WTC11 (cell line): Measurements from ENCODE around the gene CKB. TPM values are rescaled to one million over a fixed set of nuclear protein-coding genes. Genes with fewer than 3 reads are reported as not detected.

Experiments
- ATAC-seq: fragments of 200-7000 bp; cut with Tn5 transposase; 2 replicates; pipeline ENCODE4 v1.10.0; 2021; ENCODE audit warnings: mild to moderate bottlenecking, moderate library complexity
- CTCF ChIA-PET: fragments of 300-600 bp; sonication (Branson Sonifier 250); formaldehyde crosslinking; loops from one replicate; lab custom pipeline; 2021; ENCODE audit warnings: antibody characterized with exemption; lab: Charles Lee
- POLR2A ChIA-PET: fragments of 350-600 bp; sonication (Branson Sonifier 250); formaldehyde crosslinking; loops from one replicate; lab custom pipeline; 2021; ENCODE audit warnings: antibody characterized with exemption; lab: Charles Lee
- DNase-seq: peaks from one replicate; pipeline ENCODE4 v3.0.0; 2021; ENCODE audit warnings: low spot score
- H3K27ac Mint-ChIP-seq: 2 replicates; pipeline ENCODE4 v1.8.0; 2021; ENCODE audit warnings: mixed read lengths
- H3K27me3 Mint-ChIP-seq: 2 replicates; pipeline ENCODE4 v1.8.0; 2021; ENCODE audit warnings: low read depth, mild to moderate bottlenecking, moderate library complexity, mixed read lengths
- H3K36me3 Mint-ChIP-seq: 2 replicates; pipeline ENCODE4 v1.8.0; 2021; ENCODE audit warnings: mixed read lengths
- H3K4me1 Mint-ChIP-seq: 2 replicates; pipeline ENCODE4 v1.8.0; 2022; ENCODE audit warnings: mixed read lengths
- H3K4me3 Mint-ChIP-seq: 2 replicates; pipeline ENCODE4 v1.8.0; 2021; ENCODE audit warnings: mild to moderate bottlenecking, moderate library complexity, mixed read lengths
- H3K9me3 Mint-ChIP-seq: 2 replicates; pipeline ENCODE4 v1.8.0; 2021; ENCODE audit warnings: mixed read lengths
- ATF2 ChIP-seq: sonication (generic); formaldehyde crosslinking; IDR thresholded peaks from 2 replicates; pipeline ENCODE4 v1.8.1; 2022; ENCODE audit warnings: low read depth, missing genetic modification reagents, borderline replicate concordance
- ERG ChIP-seq: fragments of 250-450 bp; sonication (Bioruptor Pico); IDR thresholded peaks from 2 replicates; pipeline ENCODE4 v1.8.0; 2021; ENCODE audit warnings: mild to moderate bottlenecking
- FOXJ3 ChIP-seq: sonication (generic); formaldehyde crosslinking; IDR thresholded peaks from 2 replicates; pipeline ENCODE4 v1.9.0; 2021; ENCODE audit warnings: missing genetic modification reagents, mild to moderate bottlenecking, borderline replicate concordance
- GRHL2 ChIP-seq: fragments of 250-450 bp; sonication (Bioruptor Pico); IDR thresholded peaks from 2 replicates; pipeline ENCODE4 v1.8.0; 2022; ENCODE audit warnings: mild to moderate bottlenecking, moderate library complexity; ENCODE audit not compliant: insufficient replicate concordance, severe bottlenecking
- JUN ChIP-seq: sonication (generic); formaldehyde crosslinking; IDR thresholded peaks from 2 replicates; pipeline ENCODE4 v1.8.0; 2023; ENCODE audit warnings: mild to moderate bottlenecking, missing genetic modification reagents
- NFE2L1 ChIP-seq: sonication (generic); formaldehyde crosslinking; IDR thresholded peaks from 2 replicates; pipeline ENCODE4 v1.8.1; 2023; ENCODE audit warnings: missing genetic modification reagents
- NR2C2 ChIP-seq: sonication (generic); formaldehyde crosslinking; IDR thresholded peaks from 2 replicates; pipeline ENCODE4 v1.8.0; 2022; ENCODE audit warnings: mild to moderate bottlenecking, missing genetic modification reagents
- RORB ChIP-seq: fragments of 250-450 bp; sonication (Bioruptor Pico); IDR thresholded peaks from 2 replicates; pipeline ENCODE4 v1.9.0; 2021; ENCODE audit warnings: mild to moderate bottlenecking
- SMAD4 ChIP-seq: sonication (generic); formaldehyde crosslinking; IDR thresholded peaks from 2 replicates; pipeline ENCODE4 v1.8.0; 2022; ENCODE audit warnings: mild to moderate bottlenecking, missing genetic modification reagents
- SOX15 ChIP-seq: fragments of 250-450 bp; sonication (Bioruptor Pico); IDR thresholded peaks from 2 replicates; pipeline ENCODE4 v1.9.0; 2021; ENCODE audit warnings: mild to moderate bottlenecking
- TEAD1 ChIP-seq: sonication (generic); formaldehyde crosslinking; IDR thresholded peaks from 2 replicates; pipeline ENCODE4 v1.8.0; 2022; ENCODE audit warnings: mild to moderate bottlenecking, missing genetic modification reagents
- TEAD4 ChIP-seq: sonication (generic); formaldehyde crosslinking; IDR thresholded peaks from 2 replicates; pipeline ENCODE4 v1.8.0; 2022; ENCODE audit warnings: mild to moderate bottlenecking, missing genetic modification reagents
- USF2 ChIP-seq: sonication (generic); formaldehyde crosslinking; IDR thresholded peaks from 2 replicates; pipeline ENCODE4 v1.8.1; 2023; ENCODE audit warnings: mild to moderate bottlenecking, missing genetic modification reagents, moderate library complexity
- ZMAT4 ChIP-seq: fragments of 250-450 bp; sonication (Bioruptor Pico); IDR thresholded peaks from 2 replicates; pipeline ENCODE4 v1.9.0; 2021; ENCODE audit warnings: mild to moderate bottlenecking
- ZNF219 ChIP-seq: sonication (generic); formaldehyde crosslinking; IDR thresholded peaks from 2 replicates; pipeline ENCODE4 v1.8.0; 2023; ENCODE audit warnings: missing genetic modification reagents, mild to moderate bottlenecking, borderline replicate concordance
- total RNA-seq: library from RNA; stranded (reverse); gene quantifications from 3 replicates; pipeline ENCODE4 v1.2.3, GENCODE V29; 2021
- TF ChIP-seq, protein P1 (sequence below): sonication (generic); formaldehyde crosslinking; IDR thresholded peaks from 2 replicates; pipeline ENCODE4 v1.8.1; 2023; ENCODE audit warnings: mild to moderate bottlenecking, missing genetic modification reagents, moderate library complexity
- TF ChIP-seq, protein P2 (sequence below): sonication (generic); formaldehyde crosslinking; IDR thresholded peaks from 2 replicates; pipeline ENCODE4 v1.8.1; 2023; ENCODE audit warnings: mild to moderate bottlenecking, missing genetic modification reagents
- TF ChIP-seq, protein P3 (sequence below): fragments of 250-450 bp; sonication (Bioruptor Pico); IDR thresholded peaks from 2 replicates; pipeline ENCODE4 v1.9.0; 2021; ENCODE audit warnings: mild to moderate bottlenecking

The CKB gene
- total RNA-seq, 1 experiment from 2014 or later = 555 TPM

DNA sequence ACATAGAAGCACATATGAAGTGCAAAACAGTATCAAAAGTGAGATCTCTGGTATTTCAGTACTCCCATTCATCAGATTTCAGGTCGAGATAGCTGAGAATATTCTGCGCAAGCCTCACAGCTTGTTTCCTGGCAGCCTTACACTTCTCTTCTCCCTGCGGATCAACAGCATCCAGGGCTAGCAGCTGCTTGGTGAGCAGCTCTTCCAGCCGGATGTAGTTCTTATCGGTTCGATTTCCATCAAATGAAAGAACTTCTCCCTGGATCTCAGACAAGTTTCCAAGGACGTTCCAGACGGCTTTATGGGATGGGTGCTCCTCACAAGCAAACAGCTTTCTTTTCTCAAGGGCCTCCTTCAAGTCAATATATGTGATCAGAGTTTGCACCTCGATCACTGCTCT lies 37.1 kb upstream of the CKB start:
- ATAC-seq (no peak), DNase-seq (no peak)
- Mint-ChIP-seq H3K4me3 (no peak overlapping the region), H3K36me3 (peaks cover 22% of the 10 kb centered on the region), H3K9me3 (no peaks in the 10 kb centered on the region), H3K27me3 (no peaks in the 10 kb centered on the region), H3K27ac (no peak overlapping the region), H3K4me1 (peaks cover 27% of the 10 kb centered on the region)
- POLR2A ChIA-PET = no interaction called here
- CTCF ChIA-PET = no interaction called here
- TF ChIP-seq TEAD4 = no peak
- TF ChIP-seq USF2 (CRISPR knock-in tag) = no peak
- no peak for TF ChIP-seq SOX15 (CRISPR knock-in tag)
- no peak for TF ChIP-seq NR2C2 (CRISPR knock-in tag)
- TF ChIP-seq ZMAT4 (CRISPR knock-in tag) = no peak
- TF ChIP-seq TEAD1 (CRISPR knock-in tag) = no peak
- TF ChIP-seq, protein P1, sequence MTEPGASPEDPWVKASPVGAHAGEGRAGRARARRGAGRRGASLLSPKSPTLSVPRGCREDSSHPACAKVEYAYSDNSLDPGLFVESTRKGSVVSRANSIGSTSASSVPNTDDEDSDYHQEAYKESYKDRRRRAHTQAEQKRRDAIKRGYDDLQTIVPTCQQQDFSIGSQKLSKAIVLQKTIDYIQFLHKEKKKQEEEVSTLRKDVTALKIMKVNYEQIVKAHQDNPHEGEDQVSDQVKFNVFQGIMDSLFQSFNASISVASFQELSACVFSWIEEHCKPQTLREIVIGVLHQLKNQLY = no peak
- TF ChIP-seq JUN (CRISPR knock-in tag) = no peak
- TF ChIP-seq, protein P2, sequence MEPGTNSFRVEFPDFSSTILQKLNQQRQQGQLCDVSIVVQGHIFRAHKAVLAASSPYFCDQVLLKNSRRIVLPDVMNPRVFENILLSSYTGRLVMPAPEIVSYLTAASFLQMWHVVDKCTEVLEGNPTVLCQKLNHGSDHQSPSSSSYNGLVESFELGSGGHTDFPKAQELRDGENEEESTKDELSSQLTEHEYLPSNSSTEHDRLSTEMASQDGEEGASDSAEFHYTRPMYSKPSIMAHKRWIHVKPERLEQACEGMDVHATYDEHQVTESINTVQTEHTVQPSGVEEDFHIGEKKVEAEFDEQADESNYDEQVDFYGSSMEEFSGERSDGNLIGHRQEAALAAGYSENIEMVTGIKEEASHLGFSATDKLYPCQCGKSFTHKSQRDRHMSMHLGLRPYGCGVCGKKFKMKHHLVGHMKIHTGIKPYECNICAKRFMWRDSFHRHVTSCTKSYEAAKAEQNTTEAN (CRISPR knock-in tag) = no peak
- TF ChIP-seq NFE2L1 (CRISPR knock-in tag) = no peak
- TF ChIP-seq RORB = no peak
- TF ChIP-seq ZNF219 (CRISPR knock-in tag) = no peak
- no peak for TF ChIP-seq FOXJ3 (CRISPR knock-in tag)
- no peak for TF ChIP-seq SMAD4 (CRISPR knock-in tag)
- TF ChIP-seq GRHL2 (CRISPR knock-in tag) = no peak
- no peak for TF ChIP-seq ERG (CRISPR knock-in tag)
- TF ChIP-seq, protein P3, sequence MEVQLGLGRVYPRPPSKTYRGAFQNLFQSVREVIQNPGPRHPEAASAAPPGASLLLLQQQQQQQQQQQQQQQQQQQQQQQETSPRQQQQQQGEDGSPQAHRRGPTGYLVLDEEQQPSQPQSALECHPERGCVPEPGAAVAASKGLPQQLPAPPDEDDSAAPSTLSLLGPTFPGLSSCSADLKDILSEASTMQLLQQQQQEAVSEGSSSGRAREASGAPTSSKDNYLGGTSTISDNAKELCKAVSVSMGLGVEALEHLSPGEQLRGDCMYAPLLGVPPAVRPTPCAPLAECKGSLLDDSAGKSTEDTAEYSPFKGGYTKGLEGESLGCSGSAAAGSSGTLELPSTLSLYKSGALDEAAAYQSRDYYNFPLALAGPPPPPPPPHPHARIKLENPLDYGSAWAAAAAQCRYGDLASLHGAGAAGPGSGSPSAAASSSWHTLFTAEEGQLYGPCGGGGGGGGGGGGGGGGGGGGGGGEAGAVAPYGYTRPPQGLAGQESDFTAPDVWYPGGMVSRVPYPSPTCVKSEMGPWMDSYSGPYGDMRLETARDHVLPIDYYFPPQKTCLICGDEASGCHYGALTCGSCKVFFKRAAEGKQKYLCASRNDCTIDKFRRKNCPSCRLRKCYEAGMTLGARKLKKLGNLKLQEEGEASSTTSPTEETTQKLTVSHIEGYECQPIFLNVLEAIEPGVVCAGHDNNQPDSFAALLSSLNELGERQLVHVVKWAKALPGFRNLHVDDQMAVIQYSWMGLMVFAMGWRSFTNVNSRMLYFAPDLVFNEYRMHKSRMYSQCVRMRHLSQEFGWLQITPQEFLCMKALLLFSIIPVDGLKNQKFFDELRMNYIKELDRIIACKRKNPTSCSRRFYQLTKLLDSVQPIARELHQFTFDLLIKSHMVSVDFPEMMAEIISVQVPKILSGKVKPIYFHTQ (CRISPR knock-in tag) = no peak
- TF ChIP-seq ATF2 (CRISPR knock-in tag) = no peak
